GM12873 (cell line): ENCODE measurements around the gene MAP3K5.

Source experiments
- TF ChIP-seq, protein P1 (sequence below): IDR thresholded peaks from 2 replicates; pipeline ENCODE4 v1.5.1; 2012; ENCODE audit warnings: low read depth, mild to moderate bottlenecking, moderate library complexity, low read length, control low read depth; ENCODE audit not compliant: insufficient read depth; ENCODE audit errors: missing control alignments

Gene MAP3K5

GRCh38 chr6:136790411-136791295 is 1.6 kb downstream of the MAP3K5 start:
- TF ChIP-seq, protein P1, sequence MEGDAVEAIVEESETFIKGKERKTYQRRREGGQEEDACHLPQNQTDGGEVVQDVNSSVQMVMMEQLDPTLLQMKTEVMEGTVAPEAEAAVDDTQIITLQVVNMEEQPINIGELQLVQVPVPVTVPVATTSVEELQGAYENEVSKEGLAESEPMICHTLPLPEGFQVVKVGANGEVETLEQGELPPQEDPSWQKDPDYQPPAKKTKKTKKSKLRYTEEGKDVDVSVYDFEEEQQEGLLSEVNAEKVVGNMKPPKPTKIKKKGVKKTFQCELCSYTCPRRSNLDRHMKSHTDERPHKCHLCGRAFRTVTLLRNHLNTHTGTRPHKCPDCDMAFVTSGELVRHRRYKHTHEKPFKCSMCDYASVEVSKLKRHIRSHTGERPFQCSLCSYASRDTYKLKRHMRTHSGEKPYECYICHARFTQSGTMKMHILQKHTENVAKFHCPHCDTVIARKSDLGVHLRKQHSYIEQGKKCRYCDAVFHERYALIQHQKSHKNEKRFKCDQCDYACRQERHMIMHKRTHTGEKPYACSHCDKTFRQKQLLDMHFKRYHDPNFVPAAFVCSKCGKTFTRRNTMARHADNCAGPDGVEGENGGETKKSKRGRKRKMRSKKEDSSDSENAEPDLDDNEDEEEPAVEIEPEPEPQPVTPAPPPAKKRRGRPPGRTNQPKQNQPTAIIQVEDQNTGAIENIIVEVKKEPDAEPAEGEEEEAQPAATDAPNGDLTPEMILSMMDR: no peak

DNA sequence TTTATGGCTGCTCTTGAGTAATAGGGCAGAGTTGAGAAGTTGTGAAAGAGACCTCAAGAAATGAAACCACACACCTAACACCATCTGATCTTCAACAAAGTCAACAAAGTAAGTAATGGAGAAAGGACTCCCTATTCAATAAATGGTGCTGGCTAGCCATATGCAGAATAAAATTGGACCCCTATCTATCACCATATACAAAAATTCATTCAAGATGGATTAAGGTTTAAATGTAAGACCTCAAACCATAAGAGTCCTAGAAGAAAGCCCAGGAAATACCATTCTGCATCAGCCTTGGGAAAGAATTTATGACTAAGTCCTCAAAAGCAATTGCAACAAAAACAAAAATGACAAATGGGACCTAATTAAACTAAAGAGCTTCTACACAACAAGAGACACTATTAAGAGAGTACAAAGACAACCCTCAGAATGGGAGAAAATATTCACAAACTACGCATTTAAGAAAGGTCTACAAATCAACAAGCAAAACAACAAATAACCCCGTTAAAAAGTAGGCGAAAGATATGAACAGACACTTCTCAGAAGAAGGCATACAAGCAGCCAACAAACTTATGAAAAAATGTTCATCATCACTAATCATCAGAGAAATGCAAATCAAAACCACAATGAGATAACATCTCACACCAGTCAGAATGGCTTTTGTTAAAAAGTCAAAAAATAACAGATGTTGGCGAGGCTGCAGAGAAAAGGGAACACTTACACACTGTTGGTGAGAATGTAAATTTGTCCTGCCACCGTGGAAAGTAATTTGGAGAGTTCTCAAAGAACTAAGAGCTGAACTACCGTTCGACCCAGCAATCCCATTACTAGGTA is 4.0 kb downstream of the MAP3K5 start:
- TF ChIP-seq, protein P1: no peak

GRCh38 chr6:136787726-136788068 is 4.6 kb downstream of the MAP3K5 start:
- TF ChIP-seq, protein P1: no peak

DNA sequence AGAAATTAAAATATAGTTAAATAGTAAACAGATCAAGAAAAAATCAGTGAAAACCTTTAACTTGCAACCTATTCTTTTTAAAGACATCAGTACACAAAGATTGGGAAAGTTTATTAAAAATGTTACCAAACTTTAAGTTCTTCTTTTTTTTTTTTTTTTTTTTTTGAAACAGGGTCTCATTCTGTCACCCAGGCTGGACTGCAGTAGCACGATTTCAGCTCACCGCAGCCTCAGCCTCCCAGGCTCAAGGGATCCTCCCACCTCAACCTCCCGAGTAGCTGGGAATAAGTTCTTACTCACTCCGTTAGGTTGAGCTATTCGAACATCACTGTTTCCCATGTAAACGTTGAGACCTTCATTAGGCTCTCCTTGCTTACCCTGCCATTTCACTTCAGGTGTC is 5.6 kb downstream of the MAP3K5 start:
- TF ChIP-seq, protein P1: no peak

GRCh38 chr6:136784910-136785746 is 7.1 kb downstream of the MAP3K5 start:
- TF ChIP-seq, protein P1: no peak

- TF ChIP-seq, protein P1: no peak
These were observed 8.0 kb downstream of the MAP3K5 start for GRCh38 chr6:136784271-136784664.
